Tongue (tissue), 3 donors: ENCODE measurements around the gene NUDT17. TPM values are rescaled to one million over a fixed set of nuclear protein-coding genes. Genes with fewer than 3 reads are reported as not detected.

Experiments
- DNase-seq: peaks from one replicate; pipeline ENCODE4 v3.0.0-alpha.2; 2015
- small RNA-seq: library from RNA; depleted of rRNA; stranded (forward); fragments of <200 nt; gene quantifications from one replicate; pipeline ENCODE3, GENCODE V24; 2014; ENCODE audit warnings: low replicate concordance
- total RNA-seq: library from RNA; depleted of rRNA; stranded (reverse); fragments of >200 nt; gene quantifications from one replicate; pipeline ENCODE4 v1.2.3, GENCODE V29; 2014

NUDT17 gene
- total RNA-seq, 1 donor from 2014 or later: 14.0 TPM

- DNase-seq: peak; percentile 98
Measured at GRCh38 chr1:145891587-145892485, 46.4 kb downstream of the NUDT17 start.

GRCh38 chr1:145892486-145893087 is 47.2 kb downstream of the NUDT17 start:
- DNase-seq: peak; percentile 56

- DNase-seq: no peak
Measured at GRCh38 chr1:145893306-145894055, 48.1 kb downstream of the NUDT17 start.

GRCh38 chr1:145895471-145895870 is 50.0 kb downstream of the NUDT17 start:
- no peak for DNase-seq

- no peak for DNase-seq
Measured at GRCh38 chr1:145897969-145898368, 52.5 kb downstream of the NUDT17 start.

Small RNA genes within 50 kb of the gene (small RNA-seq; reads per million reads assigned to genes)
- not detected for gene MIR6736

Other genes starting within 250 kb of the NUDT17 start
- 38.6 TPM for gene GPR89A, start 237.6 kb upstream of the NUDT17 start, total RNA-seq
- gene PDZK1, start 138.3 kb upstream of the NUDT17 start, total RNA-seq: not detected
- not detected for gene CD160, start 126.1 kb upstream of the NUDT17 start, total RNA-seq
- 18.5 TPM for gene RNF115, start 21.5 kb upstream of the NUDT17 start, total RNA-seq
- gene POLR3C, start 21.4 kb upstream of the NUDT17 start, total RNA-seq: 25.3 TPM
- gene PIAS3, start 13.5 kb downstream of the NUDT17 start, total RNA-seq: 19.0 TPM
- gene ANKRD35, start 40.2 kb downstream of the NUDT17 start, total RNA-seq: 13.1 TPM
- gene ITGA10, start 64.4 kb downstream of the NUDT17 start, total RNA-seq: 6.6 TPM
- 24.6 TPM for gene PEX11B, start 73.1 kb downstream of the NUDT17 start, total RNA-seq
- 133 TPM for gene RBM8A, start 81.9 kb downstream of the NUDT17 start, total RNA-seq
- 28.3 TPM for gene LIX1L, start 112.4 kb downstream of the NUDT17 start, total RNA-seq
- 0.51 TPM for gene ANKRD34A, start 118.9 kb downstream of the NUDT17 start, total RNA-seq
- 20.1 TPM for gene POLR3GL, start 119.1 kb downstream of the NUDT17 start, total RNA-seq
- gene TXNIP, start 150.9 kb downstream of the NUDT17 start, total RNA-seq: 834 TPM
- 111 TPM for gene HJV, start 176.1 kb downstream of the NUDT17 start, total RNA-seq